Esophagus squamous epithelium (tissue), 5 donors: Measurements from ENCODE around the gene DTWD1. TPM values are rescaled to one million over a fixed set of nuclear protein-coding genes. Genes with fewer than 3 reads are reported as not detected.
A peak's percentile ranks its signal among the peaks of the same experiment; 100 is the strongest.

Experiments used
- DNase-seq: peaks from one replicate; lab custom pipeline; 2025; lab: John Stamatoyannopoulos, UW
- H3K27ac ChIP-seq, 4 donors: fragments of 200-600 bp; sonication (generic); one replicate each; pipeline ENCODE4 v1.5.1; 2016 to 2019; ENCODE audit warnings: mild to moderate bottlenecking in 1 of 4
- H3K27me3 ChIP-seq, 4 donors: fragments of 200-600 bp; sonication (generic); 1 replicate in 3 of 4; 2 replicates in 1 of 4; pipeline versions ENCODE4 v1.5.1 to v1.6.0; 2017 to 2021; ENCODE audit warnings: antibody characterized with exemption in 1 of 4
- H3K36me3 ChIP-seq, 3 donors: fragments of 200-600 bp; sonication (generic); one replicate each; pipeline ENCODE4 v1.5.1; 2016 to 2019
- H3K4me1 ChIP-seq, 3 donors: fragments of 200-600 bp; sonication (generic); one replicate each; pipeline ENCODE4 v1.5.1; 2017 to 2019
- H3K4me3 ChIP-seq, 4 donors: fragments of 200-600 bp; sonication (generic); 1 replicate in 3 of 4; 2 replicates in 1 of 4; pipeline ENCODE4 v1.5.1; 2016 to 2019; ENCODE audit warnings: mild to moderate bottlenecking in 2 of 4, moderate library complexity in 1 of 4
- H3K9me3 ChIP-seq, 3 donors: fragments of 200-600 bp; sonication (generic); one replicate each; pipeline ENCODE4 v1.5.1; 2016 to 2019
- POLR2A ChIP-seq, 4 donors: fragments of 450-650 bp; IDR thresholded peaks; one replicate each; pipeline ENCODE4 v1.6.1; 2017; ENCODE audit warnings: antibody characterized with exemption in 4 of 4, mild to moderate bottlenecking in 4 of 4, moderate library complexity in 3 of 4
- WGBS, 2 donors: methylation state at CpG; one replicate each; pipeline ENCODE4 v1.1.5; 2018; 5-methylcytosine and 5-hydroxymethylcytosine counted together
- intact Hi-C: fragments of 100-400 bp; cut with DNase I; formaldehyde crosslinking; loops from one replicate; pipeline ENCODE4 v1.15.0; 2022
- total RNA-seq, 4 donors: library from RNA; depleted of rRNA; stranded (reverse); fragments of >200 nt; gene quantifications; one replicate each; pipeline ENCODE4 v1.1.0, GENCODE V29; 2016
- TF ChIP-seq, protein P1 (sequence below), 6 experiments: fragments of 450-650 bp in 4 of 6; fragments of 200-600 bp in 2 of 6; sonication (generic) in 2 of 6; IDR thresholded peaks; one replicate each; pipeline ENCODE4 v1.5.1; 2016 to 2019; ENCODE audit warnings: antibody characterized with exemption in 6 of 6, mild to moderate bottlenecking in 4 of 6, moderate library complexity in 4 of 6
- donor health status: DM: yes; HTN: yes; CAD: no.

DTWD1 gene
- total RNA-seq, 4 donors from 2014 or later: 6.0 to 12.4 (median 11.6) TPM

DNA sequence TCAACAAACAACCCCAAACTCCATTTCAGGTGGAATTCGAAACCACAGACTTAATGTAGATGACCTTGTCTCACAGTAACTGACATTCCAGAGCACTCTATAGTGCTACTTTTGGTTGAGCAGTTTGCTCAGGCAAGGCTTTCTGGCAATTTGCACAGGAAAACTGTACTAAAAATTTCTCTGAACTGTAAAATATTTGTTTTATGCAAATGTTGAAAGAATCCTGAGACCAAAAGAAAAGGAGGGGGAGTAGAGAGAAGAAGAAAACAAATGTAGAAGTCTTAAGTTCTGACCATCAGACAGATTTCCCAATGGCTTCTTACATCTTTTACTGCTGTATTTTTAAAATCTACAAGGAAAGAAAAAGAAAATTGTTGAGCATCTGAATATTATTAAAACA, 53.5 kb downstream of the DTWD1 start:
- Histone ChIP-seq H3K4me1 (no peaks in the 10 kb centered on the region), H3K27ac (no peak overlapping the region), H3K4me3 (no peak overlapping the region), H3K36me3 (no peaks in the 10 kb centered on the region), H3K9me3 (no peaks in the 10 kb centered on the region), H3K27me3 (no peaks in the 10 kb centered on the region)
- TF ChIP-seq, protein P1, sequence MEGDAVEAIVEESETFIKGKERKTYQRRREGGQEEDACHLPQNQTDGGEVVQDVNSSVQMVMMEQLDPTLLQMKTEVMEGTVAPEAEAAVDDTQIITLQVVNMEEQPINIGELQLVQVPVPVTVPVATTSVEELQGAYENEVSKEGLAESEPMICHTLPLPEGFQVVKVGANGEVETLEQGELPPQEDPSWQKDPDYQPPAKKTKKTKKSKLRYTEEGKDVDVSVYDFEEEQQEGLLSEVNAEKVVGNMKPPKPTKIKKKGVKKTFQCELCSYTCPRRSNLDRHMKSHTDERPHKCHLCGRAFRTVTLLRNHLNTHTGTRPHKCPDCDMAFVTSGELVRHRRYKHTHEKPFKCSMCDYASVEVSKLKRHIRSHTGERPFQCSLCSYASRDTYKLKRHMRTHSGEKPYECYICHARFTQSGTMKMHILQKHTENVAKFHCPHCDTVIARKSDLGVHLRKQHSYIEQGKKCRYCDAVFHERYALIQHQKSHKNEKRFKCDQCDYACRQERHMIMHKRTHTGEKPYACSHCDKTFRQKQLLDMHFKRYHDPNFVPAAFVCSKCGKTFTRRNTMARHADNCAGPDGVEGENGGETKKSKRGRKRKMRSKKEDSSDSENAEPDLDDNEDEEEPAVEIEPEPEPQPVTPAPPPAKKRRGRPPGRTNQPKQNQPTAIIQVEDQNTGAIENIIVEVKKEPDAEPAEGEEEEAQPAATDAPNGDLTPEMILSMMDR (IDR thresholded peaks at IDR 0.05): no peak
- TF ChIP-seq POLR2A (IDR thresholded peaks at IDR 0.05): no peak
- DNase-seq: no peak
- intact Hi-C loops: no loop called here
- WGBS, 2 donors: 72 to 94% methylated on average over 1 of the region's 1 CpG

DNA sequence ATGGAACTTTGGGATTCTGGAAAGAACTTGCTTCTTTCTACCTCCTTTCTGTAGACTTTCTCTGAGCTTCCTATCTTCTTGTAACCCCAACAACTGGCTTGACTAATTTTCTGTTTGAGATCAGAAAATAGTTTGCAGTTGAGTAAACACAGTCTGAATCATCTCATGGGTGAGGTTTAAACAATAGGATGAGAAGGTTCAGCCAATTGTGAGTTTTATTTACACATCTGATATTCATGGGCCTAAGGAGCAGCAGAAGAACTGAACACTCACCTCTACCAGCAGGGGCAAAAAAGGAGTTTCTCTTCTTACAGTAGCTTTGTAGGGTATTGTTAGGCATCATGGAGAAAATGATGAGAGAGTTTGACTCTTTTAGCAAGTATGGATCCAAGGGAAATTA, 54.2 kb downstream of the DTWD1 start:
- H3K9me3 ChIP-seq: no peaks in the 10 kb centered on the region
- no peak for TF ChIP-seq POLR2A (IDR thresholded peaks at IDR 0.05)
- TF ChIP-seq, protein P1 (IDR thresholded peaks at IDR 0.05): peak in 1 of 6 experiments; percentile 26
- no peaks in the 10 kb centered on the region for H3K36me3 ChIP-seq
- H3K27ac ChIP-seq: no peak overlapping the region
- no peak overlapping the region for H3K4me3 ChIP-seq
- H3K4me1 ChIP-seq: no peaks in the 10 kb centered on the region
- intact Hi-C loops: no loop called here
- DNase-seq: no peak
- no peaks in the 10 kb centered on the region for H3K27me3 ChIP-seq

DNA sequence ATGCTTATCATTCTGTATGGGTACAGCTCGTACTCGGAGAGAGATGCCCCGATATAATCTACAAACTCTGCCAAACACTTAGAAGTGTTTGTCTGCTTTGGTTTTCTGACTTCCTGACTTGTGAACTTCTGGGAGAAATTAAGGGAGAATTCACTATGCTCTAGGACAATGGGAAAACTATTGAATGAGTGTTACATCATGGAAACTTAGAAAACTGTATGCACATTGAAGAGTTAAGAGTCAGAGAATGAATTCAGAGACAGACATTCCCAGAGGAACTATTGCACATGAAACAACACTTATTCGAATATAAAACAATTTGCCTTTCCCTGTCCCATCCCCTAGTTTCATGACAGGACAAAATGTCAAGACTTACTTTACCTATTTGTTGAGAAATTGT, 57.8 kb downstream of the DTWD1 start:
- Histone ChIP-seq H3K9me3 (no peaks in the 10 kb centered on the region), H3K27me3 (no peaks in the 10 kb centered on the region), H3K36me3 (no peaks in the 10 kb centered on the region), H3K4me1 (no peaks in the 10 kb centered on the region), H3K27ac (no peak overlapping the region), H3K4me3 (no peak overlapping the region)
- intact Hi-C loops: no loop called here
- 66 to 72% methylated on average over 4 of the region's 4 CpGs for WGBS, 2 donors
- no peak for DNase-seq
- TF ChIP-seq POLR2A (IDR thresholded peaks at IDR 0.05): no peak
- TF ChIP-seq, protein P1 (IDR thresholded peaks at IDR 0.05): no peak

DNA sequence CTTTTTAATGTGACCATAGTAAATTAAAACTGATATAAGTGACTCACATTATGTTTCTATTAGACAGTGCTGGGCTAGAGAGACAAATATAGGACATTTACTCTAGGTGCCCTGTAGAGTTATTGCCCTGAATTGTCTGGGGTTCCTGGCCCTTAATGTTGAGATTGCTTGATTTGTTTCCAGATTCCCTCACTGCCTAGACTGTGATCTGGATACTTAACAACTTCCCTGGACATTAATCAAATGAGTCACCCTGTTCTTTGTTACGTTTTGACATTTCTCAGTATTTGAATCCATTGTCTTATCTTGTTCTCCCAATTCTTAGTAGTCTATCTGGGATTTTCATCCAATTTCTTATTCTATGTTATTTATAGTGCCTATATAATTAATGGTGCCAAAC, 65.8 kb downstream of the DTWD1 start:
- 15 to 19% methylated on average over 1 of the region's 1 CpG for WGBS, 2 donors
- TF ChIP-seq POLR2A (IDR thresholded peaks at IDR 0.05): no peak
- TF ChIP-seq, protein P1 (IDR thresholded peaks at IDR 0.05): no peak

DNA sequence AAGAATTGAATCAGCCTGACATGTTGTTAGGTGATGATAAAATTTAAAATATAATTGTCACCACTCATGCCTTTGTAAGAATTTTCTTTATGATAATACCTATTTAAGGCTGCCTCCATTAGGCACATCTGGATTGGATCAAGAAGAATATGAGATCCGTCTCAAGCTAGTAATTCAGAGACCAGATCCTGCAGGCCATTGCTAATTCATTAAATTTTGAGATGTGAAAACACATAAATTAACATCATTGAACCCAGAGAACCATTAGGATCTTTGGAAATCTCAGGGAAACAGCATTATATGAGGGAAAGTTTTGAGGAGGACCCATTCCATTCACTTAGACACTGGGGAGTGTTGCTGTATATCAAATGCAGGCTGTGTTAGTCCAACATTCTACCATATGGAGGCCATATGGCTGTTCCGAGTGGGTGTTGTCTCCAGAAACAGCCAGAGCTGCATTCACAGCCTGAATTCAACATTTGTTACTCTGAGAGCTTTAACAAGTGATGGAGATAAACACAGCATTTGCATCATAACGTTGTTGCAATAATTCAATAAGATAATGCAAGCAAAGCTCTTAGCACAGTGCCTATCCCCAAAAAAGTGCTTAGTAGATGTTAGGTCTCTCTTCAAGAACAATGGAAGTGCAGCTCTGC, 67.4 kb downstream of the DTWD1 start:
- Histone ChIP-seq H3K27me3 (no peaks in the 10 kb centered on the region), H3K4me1 (no peaks in the 10 kb centered on the region), H3K36me3 (no peaks in the 10 kb centered on the region), H3K9me3 (no peaks in the 10 kb centered on the region), H3K27ac (no peak overlapping the region), H3K4me3 (no peak overlapping the region)
- no peak for DNase-seq
- 76 to 88% methylated on average over 2 to 3 of the region's 3 CpGs for WGBS, 2 donors
- TF ChIP-seq, protein P1 (IDR thresholded peaks at IDR 0.05): no peak
- TF ChIP-seq POLR2A (IDR thresholded peaks at IDR 0.05): no peak
- intact Hi-C loops: no loop called here

More for the DNA sequence above, 65.8 kb downstream of the DTWD1 start:
- no peaks in the 10 kb centered on the region for H3K27me3 ChIP-seq
- no peaks in the 10 kb centered on the region for H3K36me3 ChIP-seq
- H3K4me3 ChIP-seq: no peak overlapping the region
- intact Hi-C loops: no loop called here
- no peak for DNase-seq
- no peaks in the 10 kb centered on the region for H3K4me1 ChIP-seq
- no peaks in the 10 kb centered on the region for H3K9me3 ChIP-seq
- no peak overlapping the region for H3K27ac ChIP-seq
